ENCODE results near the gene CDH2. TPM values are rescaled to one million over a fixed set of nuclear protein-coding genes. Genes with fewer than 3 reads are reported as not detected.

Gene CDH2
- total and polyA plus RNA-seq, 9 donors, result 2.9 to 78.3 (median 11.2) TPM

DNA sequence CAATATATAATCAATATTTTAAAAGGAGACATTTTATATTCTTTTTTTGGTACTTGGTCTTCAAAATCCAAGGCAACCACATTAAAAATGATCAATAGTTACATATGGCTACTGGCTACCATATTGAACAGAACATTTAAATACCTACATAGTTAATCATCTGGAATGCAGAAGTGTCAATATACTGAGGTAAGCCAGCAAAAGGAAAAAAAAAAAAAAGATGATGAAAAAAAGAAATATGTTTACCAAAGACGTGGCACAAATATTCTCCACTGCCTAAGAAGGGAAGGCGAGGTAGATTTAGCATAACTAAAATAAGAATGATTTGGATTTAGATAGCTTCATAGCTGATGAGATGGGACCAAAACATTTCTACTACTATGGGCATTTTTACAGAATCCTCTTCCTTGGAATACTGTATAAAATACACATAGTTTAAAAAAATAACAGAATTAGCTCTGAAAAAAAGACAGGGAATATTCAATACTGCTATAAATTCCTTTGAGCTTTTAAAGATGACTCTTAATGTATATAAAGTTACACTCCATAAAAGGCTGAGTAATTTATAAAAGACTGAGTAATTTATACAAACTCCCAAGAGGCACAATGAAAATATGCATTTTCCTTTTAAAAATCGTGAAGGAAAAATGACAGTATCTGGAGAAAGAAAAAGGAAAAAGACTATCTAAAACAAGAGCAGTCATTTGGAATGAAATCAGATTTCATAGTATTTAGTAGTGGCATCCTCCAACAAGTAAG, 63.5 kb downstream of the CDH2 start:
- TF ChIP-seq, protein P1, sequence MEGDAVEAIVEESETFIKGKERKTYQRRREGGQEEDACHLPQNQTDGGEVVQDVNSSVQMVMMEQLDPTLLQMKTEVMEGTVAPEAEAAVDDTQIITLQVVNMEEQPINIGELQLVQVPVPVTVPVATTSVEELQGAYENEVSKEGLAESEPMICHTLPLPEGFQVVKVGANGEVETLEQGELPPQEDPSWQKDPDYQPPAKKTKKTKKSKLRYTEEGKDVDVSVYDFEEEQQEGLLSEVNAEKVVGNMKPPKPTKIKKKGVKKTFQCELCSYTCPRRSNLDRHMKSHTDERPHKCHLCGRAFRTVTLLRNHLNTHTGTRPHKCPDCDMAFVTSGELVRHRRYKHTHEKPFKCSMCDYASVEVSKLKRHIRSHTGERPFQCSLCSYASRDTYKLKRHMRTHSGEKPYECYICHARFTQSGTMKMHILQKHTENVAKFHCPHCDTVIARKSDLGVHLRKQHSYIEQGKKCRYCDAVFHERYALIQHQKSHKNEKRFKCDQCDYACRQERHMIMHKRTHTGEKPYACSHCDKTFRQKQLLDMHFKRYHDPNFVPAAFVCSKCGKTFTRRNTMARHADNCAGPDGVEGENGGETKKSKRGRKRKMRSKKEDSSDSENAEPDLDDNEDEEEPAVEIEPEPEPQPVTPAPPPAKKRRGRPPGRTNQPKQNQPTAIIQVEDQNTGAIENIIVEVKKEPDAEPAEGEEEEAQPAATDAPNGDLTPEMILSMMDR (IDR thresholded peaks at IDR 0.05), result no peak
- no peak for TF ChIP-seq POLR2A (IDR thresholded peaks at IDR 0.05)
- TF ChIP-seq EP300 (IDR thresholded peaks at IDR 0.05), result no peak
- no peaks in the 10 kb centered on the region for H3K36me3 ChIP-seq
- no peaks in the 10 kb centered on the region for H3K27me3 ChIP-seq
- no peaks in the 10 kb centered on the region for H3K9me3 ChIP-seq
- intact Hi-C loops (cut with DNase I), result loop anchor here in 1 of 4 donors (10.0 kb wide), 1 partner anchor 1121 kb away; no protein-coding TSS in a partner anchor
- 74 to 83% (median 79%) methylated on average over 3 of the region's 3 CpGs for WGBS, 3 donors
- H3K4me3 ChIP-seq, result no peak overlapping the region
- DNase-seq, result no peak
- peaks cover 5% of the 10 kb centered on the region for H3K4me1 ChIP-seq (ENCODE audit: insufficient read depth)
- H3K27ac ChIP-seq, result no peak overlapping the region

DNA sequence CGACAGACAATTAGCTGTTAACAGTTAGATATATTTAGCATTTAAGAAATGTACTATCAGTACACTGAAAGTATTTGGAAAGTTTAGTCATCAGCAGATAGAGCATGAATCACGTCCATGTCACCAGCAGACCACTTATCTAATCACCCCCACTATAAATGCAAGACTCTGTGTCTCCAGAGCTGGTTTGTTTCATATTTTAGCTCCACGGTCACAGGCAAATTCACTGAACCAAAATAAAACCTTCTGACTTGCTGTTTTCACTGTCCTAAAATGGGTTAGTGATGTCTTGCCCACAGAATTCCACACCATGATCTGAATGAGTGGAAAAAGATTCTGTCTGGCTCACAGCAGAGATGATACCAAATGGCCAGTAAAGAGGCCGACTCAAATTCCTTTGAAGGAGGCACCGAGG, 64.9 kb downstream of the CDH2 start:
- no peak overlapping the region for H3K27ac ChIP-seq
- WGBS, 3 donors, result 7 to 17% (median 7%) methylated on average over 5 of the region's 5 CpGs
- H3K27me3 ChIP-seq, result no peaks in the 10 kb centered on the region
- intact Hi-C loops (cut with DNase I), result loop anchor here in 1 of 4 donors (10.0 kb wide), 1 partner anchor 1123 kb away; no protein-coding TSS in a partner anchor
- TF ChIP-seq POLR2A (IDR thresholded peaks at IDR 0.05), result no peak
- no peak for TF ChIP-seq EP300 (IDR thresholded peaks at IDR 0.05)
- TF ChIP-seq, protein P1 (IDR thresholded peaks at IDR 0.05), result no peak
- peaks cover 5% of the 10 kb centered on the region for H3K4me1 ChIP-seq (ENCODE audit: insufficient read depth)
- H3K4me3 ChIP-seq, result no peak overlapping the region
- H3K9me3 ChIP-seq, result no peaks in the 10 kb centered on the region
- DNase-seq, result no peak
- H3K36me3 ChIP-seq, result no peaks in the 10 kb centered on the region

DNA sequence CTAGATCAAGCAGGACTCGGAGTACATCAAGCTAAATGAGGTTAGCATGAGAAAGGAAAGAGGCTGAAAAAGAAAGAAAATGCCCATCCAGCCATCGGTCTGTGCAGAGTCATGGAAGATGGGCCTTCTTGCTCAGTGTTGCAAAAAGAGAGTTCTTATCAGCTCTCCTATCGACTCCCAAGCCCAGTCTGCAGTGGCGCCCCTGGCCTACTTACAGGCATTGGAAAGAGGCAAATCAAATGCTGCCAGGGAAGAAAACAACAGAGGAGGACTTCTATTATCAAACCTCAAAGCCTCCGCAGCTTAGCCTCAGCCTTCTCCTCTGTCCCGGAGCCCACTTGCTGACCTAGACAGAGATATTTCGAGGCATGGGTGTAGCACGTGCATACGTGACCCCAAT, 66.0 kb downstream of the CDH2 start:
- H3K4me3 ChIP-seq, result no peak overlapping the region
- H3K27me3 ChIP-seq, result no peaks in the 10 kb centered on the region
- TF ChIP-seq POLR2A (IDR thresholded peaks at IDR 0.05), result no peak
- TF ChIP-seq, protein P1 (IDR thresholded peaks at IDR 0.05), result no peak
- no peak for TF ChIP-seq EP300 (IDR thresholded peaks at IDR 0.05)
- no peak for DNase-seq
- no peak overlapping the region for H3K27ac ChIP-seq
- intact Hi-C loops (cut with DNase I), result loop anchor here in 1 of 4 donors (10.0 kb wide), 1 partner anchor 1124 kb away; no protein-coding TSS in a partner anchor
- no peaks in the 10 kb centered on the region for H3K9me3 ChIP-seq
- peaks cover 5% of the 10 kb centered on the region for H3K4me1 ChIP-seq (ENCODE audit: insufficient read depth)
- WGBS, 3 donors, result 74 to 84% (median 77%) methylated on average over 9 of the region's 9 CpGs
- no peaks in the 10 kb centered on the region for H3K36me3 ChIP-seq

DNA sequence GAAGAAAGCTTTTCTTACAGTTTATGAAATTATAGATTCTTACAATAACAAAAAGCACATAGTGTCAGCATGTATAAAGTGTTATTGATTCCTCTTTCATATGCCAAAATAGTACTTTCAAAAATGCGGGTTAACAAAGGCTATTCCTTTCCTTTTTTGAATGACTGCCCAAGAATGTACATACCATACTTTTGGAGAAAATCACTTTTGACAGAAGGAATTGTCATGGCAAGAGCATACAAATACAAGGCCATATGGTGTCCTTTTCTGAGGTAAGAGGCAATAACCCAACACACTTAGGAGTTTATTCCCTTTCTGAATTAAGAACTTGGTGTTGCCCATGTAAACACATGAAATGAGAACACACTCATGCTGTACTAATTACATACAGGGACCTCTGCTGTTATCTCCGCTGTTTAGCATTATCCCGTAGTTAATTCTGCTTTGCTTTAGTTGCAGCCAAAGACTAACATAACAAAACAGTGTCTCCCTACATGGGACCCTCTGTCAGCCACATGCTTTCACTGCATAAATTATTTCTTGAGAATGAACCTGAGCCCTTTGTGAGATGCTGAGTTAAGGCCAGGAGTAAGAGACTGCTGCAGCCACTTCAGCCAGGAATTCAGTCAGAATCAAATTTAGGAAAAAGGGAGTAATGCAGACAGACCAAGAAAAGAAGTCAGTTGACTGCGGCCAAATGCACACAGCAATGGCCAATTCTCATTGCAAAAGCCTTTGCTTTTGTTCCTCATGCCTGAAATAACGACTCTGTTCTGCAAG, 67.0 kb downstream of the CDH2 start:
- TF ChIP-seq POLR2A (IDR thresholded peaks at IDR 0.05) (no peak), EP300 (IDR thresholded peaks at IDR 0.05) (no peak)
- TF ChIP-seq, protein P1 (IDR thresholded peaks at IDR 0.05), result no peak
- peaks cover 5% of the 10 kb centered on the region for H3K4me1 ChIP-seq (ENCODE audit: insufficient read depth)
- 62 to 68% (median 66%) methylated on average over 5 of the region's 5 CpGs for WGBS, 3 donors

More for the DNA sequence above, 67.0 kb downstream of the CDH2 start:
- Histone ChIP-seq H3K4me3 (no peak overlapping the region), H3K27ac (no peak overlapping the region), H3K27me3 (no peaks in the 10 kb centered on the region), H3K36me3 (no peaks in the 10 kb centered on the region), H3K9me3 (no peaks in the 10 kb centered on the region)
- intact Hi-C loops (cut with DNase I), result loop anchor here in 1 of 4 donors (10.0 kb wide), 1 partner anchor 1125 kb away; no protein-coding TSS in a partner anchor
- no peak for DNase-seq

All from ovary (tissue), 9 donors.